ENCODE data around the gene RANBP17. TPM values are rescaled to one million over a fixed set of nuclear protein-coding genes. Genes with fewer than 3 reads are reported as not detected.
"Not testable (repeated sequence)": the region's sequence is repeated elsewhere in the genome, so short reads cannot be mapped to it uniquely, and the experiment has no call there.

RANBP17 gene
- total and polyA plus RNA-seq, 2 donors (not counting 1 experiment from before 2014, with no cell fraction given): 3.1 to 3.5 TPM

DNA sequence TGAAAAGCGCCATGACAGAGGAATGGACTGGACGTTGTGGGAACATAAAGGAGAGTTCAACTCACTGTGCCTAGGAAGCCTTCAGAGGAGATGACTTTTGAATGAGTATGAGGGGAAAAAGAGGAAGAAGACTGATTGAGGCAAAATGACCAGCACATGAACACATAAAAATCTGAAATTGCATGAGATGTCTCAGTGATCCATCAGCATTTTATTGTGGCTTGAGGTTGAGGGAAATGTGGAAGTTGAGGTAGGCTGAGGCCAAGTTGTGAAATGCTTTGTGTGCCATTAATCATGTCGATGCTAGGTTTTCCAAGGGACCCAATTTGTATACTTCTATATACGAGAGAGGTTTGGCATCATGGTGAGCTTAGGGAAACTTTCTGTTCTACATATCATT is 306.4 kb downstream of the RANBP17 start:
- no peaks in the 10 kb centered on the region for H3K9me3 ChIP-seq (ENCODE audit: control insufficient read depth, insufficient read depth, low read depth, low read length)
- H3K9ac ChIP-seq (ENCODE audit: insufficient read depth, low read length): no peak overlapping the region
- TF ChIP-seq EZH2 (IDR thresholded peaks at IDR 0.05; ENCODE audit: low read length, missing control alignments): no peak
- TF ChIP-seq, protein P1, sequence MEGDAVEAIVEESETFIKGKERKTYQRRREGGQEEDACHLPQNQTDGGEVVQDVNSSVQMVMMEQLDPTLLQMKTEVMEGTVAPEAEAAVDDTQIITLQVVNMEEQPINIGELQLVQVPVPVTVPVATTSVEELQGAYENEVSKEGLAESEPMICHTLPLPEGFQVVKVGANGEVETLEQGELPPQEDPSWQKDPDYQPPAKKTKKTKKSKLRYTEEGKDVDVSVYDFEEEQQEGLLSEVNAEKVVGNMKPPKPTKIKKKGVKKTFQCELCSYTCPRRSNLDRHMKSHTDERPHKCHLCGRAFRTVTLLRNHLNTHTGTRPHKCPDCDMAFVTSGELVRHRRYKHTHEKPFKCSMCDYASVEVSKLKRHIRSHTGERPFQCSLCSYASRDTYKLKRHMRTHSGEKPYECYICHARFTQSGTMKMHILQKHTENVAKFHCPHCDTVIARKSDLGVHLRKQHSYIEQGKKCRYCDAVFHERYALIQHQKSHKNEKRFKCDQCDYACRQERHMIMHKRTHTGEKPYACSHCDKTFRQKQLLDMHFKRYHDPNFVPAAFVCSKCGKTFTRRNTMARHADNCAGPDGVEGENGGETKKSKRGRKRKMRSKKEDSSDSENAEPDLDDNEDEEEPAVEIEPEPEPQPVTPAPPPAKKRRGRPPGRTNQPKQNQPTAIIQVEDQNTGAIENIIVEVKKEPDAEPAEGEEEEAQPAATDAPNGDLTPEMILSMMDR (conservative IDR thresholded peaks at IDR 0.05 in 1 of 2, IDR thresholded peaks at IDR 0.05 in 1 of 2; ENCODE audit: low read depth in 1 of 2, low read length in 2 of 2): no peak
- H3K4me1 ChIP-seq (ENCODE audit: control insufficient read depth, extremely low read depth, insufficient read depth, low read length): no peaks in the 10 kb centered on the region
- H3K36me3 ChIP-seq (ENCODE audit: control insufficient read depth, insufficient read depth, low read length): no peaks in the 10 kb centered on the region
- H3K4me2 ChIP-seq (ENCODE audit: extremely low read depth, insufficient read depth, low read length): no peak overlapping the region
- no peak overlapping the region for H2AFZ ChIP-seq (ENCODE audit: low read length)
- no peaks in the 10 kb centered on the region for H4K20me1 ChIP-seq (ENCODE audit: control insufficient read depth, extremely low read depth, insufficient read depth, low read length)
- H3K27me3 ChIP-seq (ENCODE audit: control insufficient read depth, insufficient read depth, low read length): no peaks in the 10 kb centered on the region
- H3K27ac ChIP-seq (ENCODE audit: insufficient read depth, low read length): no peak overlapping the region
- DNase-seq (ENCODE audit: low read depth in 2 of 2): no peak
- H3K79me2 ChIP-seq (ENCODE audit: control insufficient read depth, insufficient read depth, low read length): no peaks in the 10 kb centered on the region
- H3K4me3 ChIP-seq (replicated peaks in 1 of 4; ENCODE audit: control extremely low read depth in 1 of 4, insufficient read depth in 1 of 4, low read depth in 3 of 4, low read length in 4 of 4): no peak overlapping the region

DNA sequence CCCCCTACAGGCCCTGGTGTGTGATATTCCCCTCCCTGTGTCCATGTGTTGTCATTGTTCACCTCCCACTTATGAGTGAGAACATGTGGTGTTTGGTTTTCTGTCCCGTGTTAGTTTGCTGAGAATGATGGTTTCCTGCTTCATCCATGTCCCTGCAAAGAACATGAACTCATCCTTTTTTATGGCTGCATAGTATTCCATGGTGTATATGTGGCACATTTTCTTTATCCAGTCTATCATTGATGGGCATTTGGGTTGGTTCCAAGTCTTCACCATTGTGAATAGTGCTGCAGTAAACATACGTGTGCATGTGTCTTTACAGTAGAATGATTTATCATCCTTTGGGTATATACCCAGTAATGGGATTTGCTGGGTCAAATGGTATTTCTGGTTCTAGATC is 313.1 kb downstream of the RANBP17 start:
- not testable (repeated sequence) for H4K20me1 ChIP-seq (ENCODE audit: control insufficient read depth, extremely low read depth, insufficient read depth, low read length); H3K9me3 ChIP-seq (ENCODE audit: control insufficient read depth, insufficient read depth, low read depth, low read length); H3K4me3 ChIP-seq (replicated peaks in 1 of 4; ENCODE audit: control extremely low read depth in 1 of 4, insufficient read depth in 1 of 4, low read depth in 3 of 4, low read length in 4 of 4); H2AFZ ChIP-seq (ENCODE audit: low read length); H3K27ac ChIP-seq (ENCODE audit: insufficient read depth, low read length); DNase-seq (ENCODE audit: low read depth in 2 of 2); H3K4me2 ChIP-seq (ENCODE audit: extremely low read depth, insufficient read depth, low read length); H3K36me3 ChIP-seq (ENCODE audit: control insufficient read depth, insufficient read depth, low read length); H3K4me1 ChIP-seq (ENCODE audit: control insufficient read depth, extremely low read depth, insufficient read depth, low read length); H3K79me2 ChIP-seq (ENCODE audit: control insufficient read depth, insufficient read depth, low read length); H3K27me3 ChIP-seq (ENCODE audit: control insufficient read depth, insufficient read depth, low read length); H3K9ac ChIP-seq (ENCODE audit: insufficient read depth, low read length)

DNA sequence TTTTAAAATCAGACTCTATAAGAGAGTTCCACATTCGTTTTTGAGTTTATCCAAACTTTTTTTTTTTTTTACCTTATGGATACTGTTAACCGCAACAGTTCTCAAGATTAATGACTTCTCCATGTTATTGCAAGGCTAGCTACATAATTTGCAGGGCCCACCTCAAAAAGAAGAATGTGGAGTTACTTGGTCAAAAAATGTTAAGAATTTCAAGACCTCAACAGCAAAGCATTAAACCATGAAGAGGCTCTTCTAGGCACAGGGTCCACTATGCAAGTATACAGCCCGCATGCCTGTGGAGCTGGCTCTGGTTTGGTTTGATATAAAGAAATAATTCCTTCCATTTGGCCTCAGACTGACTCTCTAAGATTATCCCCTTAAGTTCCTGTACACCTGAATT is 313.9 kb downstream of the RANBP17 start:
- Histone ChIP-seq H3K27ac (ENCODE audit: insufficient read depth, low read length) (no peak overlapping the region), H3K9ac (ENCODE audit: insufficient read depth, low read length) (no peak overlapping the region), H3K4me2 (ENCODE audit: extremely low read depth, insufficient read depth, low read length) (no peak overlapping the region), H4K20me1 (ENCODE audit: control insufficient read depth, extremely low read depth, insufficient read depth, low read length) (no peaks in the 10 kb centered on the region), H3K27me3 (ENCODE audit: control insufficient read depth, insufficient read depth, low read length) (no peaks in the 10 kb centered on the region), H3K9me3 (ENCODE audit: control insufficient read depth, insufficient read depth, low read depth, low read length) (no peaks in the 10 kb centered on the region), H3K36me3 (ENCODE audit: control insufficient read depth, insufficient read depth, low read length) (no peaks in the 10 kb centered on the region), H3K4me3 (replicated peaks in 1 of 4; ENCODE audit: control extremely low read depth in 1 of 4, insufficient read depth in 1 of 4, low read depth in 3 of 4, low read length in 4 of 4) (no peak overlapping the region), H3K4me1 (ENCODE audit: control insufficient read depth, extremely low read depth, insufficient read depth, low read length) (no peaks in the 10 kb centered on the region), H3K79me2 (ENCODE audit: control insufficient read depth, insufficient read depth, low read length) (no peaks in the 10 kb centered on the region), H2AFZ (ENCODE audit: low read length) (no peak overlapping the region)
- peak in 1 of 2 donors; percentile 69 for DNase-seq (ENCODE audit: low read depth in 2 of 2)
- TF ChIP-seq, protein P1 (conservative IDR thresholded peaks at IDR 0.05 in 1 of 2, IDR thresholded peaks at IDR 0.05 in 1 of 2; ENCODE audit: low read depth in 1 of 2, low read length in 2 of 2): no peak
- TF ChIP-seq EZH2 (IDR thresholded peaks at IDR 0.05; ENCODE audit: low read length, missing control alignments): no peak

GRCh38 chr5:171178190-171178589 is 316.4 kb downstream of the RANBP17 start:
- not testable (repeated sequence) for H3K27me3 ChIP-seq (ENCODE audit: control insufficient read depth, insufficient read depth, low read length); DNase-seq (ENCODE audit: low read depth in 2 of 2); H4K20me1 ChIP-seq (ENCODE audit: control insufficient read depth, extremely low read depth, insufficient read depth, low read length); H3K4me1 ChIP-seq (ENCODE audit: control insufficient read depth, extremely low read depth, insufficient read depth, low read length); H3K27ac ChIP-seq (ENCODE audit: insufficient read depth, low read length); H3K9ac ChIP-seq (ENCODE audit: insufficient read depth, low read length); H3K4me3 ChIP-seq (replicated peaks in 1 of 4; ENCODE audit: control extremely low read depth in 1 of 4, insufficient read depth in 1 of 4, low read depth in 3 of 4, low read length in 4 of 4); H3K79me2 ChIP-seq (ENCODE audit: control insufficient read depth, insufficient read depth, low read length); H3K36me3 ChIP-seq (ENCODE audit: control insufficient read depth, insufficient read depth, low read length); H3K4me2 ChIP-seq (ENCODE audit: extremely low read depth, insufficient read depth, low read length); H3K9me3 ChIP-seq (ENCODE audit: control insufficient read depth, insufficient read depth, low read depth, low read length); H2AFZ ChIP-seq (ENCODE audit: low read length)

Data from fibroblast of lung (primary cell).